HG03196 (cell line): ENCODE measurements around the gene CENPF.

ENCODE experiments used
- ATAC-seq: cut with Tn5 transposase; IDR thresholded peaks from one replicate; pipeline ENCODE4 v1.9.1; 2021; ENCODE audit not compliant: unreplicated experiment

The CENPF gene

DNA sequence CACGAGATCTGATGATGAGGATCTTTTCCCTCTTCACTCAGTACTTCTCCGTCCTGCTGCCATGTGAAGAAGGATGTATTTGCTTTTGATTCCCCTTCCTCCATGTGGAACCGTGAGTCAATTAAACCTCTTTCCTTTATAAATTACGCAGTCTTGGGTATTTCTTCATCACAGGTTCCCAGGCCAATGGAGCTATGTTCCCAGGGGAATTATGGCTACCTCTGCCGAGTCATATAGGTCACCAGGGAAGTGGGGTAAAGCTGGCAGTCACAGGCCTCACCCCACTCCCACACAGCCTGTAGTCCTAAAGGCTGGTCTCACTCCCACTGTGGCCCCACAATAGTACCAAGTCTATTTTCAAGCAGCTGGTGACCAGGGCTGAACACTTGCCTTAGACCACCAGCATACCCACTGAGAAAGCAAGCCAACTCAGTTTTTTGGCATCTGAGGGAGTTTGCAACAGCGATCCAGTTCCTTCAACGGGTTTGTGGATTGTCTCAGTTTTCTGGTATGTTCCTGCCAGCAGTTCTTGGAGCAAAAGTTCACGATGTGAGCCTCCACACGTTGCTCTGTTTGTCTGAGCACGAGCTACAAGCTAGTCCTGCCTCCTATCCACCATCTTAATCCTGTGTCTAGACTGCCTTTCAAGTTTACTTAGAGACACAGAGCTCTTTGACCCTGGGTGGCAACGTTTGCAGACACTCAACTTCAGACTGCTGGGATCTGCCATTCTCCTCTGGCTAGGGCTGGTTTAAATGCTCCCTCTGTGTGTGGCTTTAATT, 104.5 kb downstream of the CENPF start:
- ATAC-seq, result no peak

DNA sequence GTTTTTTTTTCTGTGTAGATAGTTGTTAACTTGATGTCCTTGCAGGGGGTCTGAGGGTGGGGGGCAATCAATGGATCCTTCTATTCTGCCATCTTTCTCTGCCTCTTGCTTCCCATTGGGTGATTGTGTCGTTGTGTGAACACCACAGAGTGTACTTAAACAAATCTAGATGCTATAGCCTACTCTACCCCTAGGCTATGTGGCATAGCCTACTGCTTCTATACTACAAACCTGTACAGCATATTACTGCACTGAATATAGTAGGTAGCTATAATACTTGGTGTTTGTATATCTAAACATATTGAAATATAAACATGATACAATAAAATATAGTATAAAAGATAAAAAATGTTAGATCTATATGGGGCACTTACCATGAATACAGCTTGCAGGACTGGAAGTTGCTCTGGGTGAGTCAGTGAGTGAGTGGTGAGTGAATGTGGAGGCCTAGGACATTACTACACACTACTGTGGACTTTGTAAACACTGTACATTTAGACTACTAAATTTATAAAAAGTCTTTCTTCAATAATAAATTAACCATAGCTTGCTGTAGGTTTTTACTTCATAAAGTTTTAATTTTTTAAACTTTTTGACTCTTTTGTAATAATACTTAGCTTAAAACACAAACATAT, 105.4 kb downstream of the CENPF start:
- ATAC-seq, result no peak

DNA sequence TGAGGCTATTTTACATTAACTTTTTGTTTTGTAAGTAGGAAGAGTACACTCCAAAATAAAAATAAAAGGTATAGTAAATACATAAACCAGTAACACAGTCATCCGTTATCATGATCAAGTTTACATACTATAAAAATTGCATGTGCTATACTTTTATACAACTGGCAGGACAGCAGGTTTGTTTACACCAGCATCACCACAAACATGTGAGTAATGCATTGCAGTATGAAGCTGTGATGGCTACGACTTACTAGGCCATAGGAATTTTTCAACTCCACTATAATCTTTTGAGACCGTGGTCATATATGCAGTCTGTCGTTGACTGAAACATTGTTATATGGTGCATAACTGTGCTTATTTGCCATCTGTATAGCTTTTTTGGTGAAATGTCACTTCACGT, 106.2 kb downstream of the CENPF start:
- no peak for ATAC-seq

DNA sequence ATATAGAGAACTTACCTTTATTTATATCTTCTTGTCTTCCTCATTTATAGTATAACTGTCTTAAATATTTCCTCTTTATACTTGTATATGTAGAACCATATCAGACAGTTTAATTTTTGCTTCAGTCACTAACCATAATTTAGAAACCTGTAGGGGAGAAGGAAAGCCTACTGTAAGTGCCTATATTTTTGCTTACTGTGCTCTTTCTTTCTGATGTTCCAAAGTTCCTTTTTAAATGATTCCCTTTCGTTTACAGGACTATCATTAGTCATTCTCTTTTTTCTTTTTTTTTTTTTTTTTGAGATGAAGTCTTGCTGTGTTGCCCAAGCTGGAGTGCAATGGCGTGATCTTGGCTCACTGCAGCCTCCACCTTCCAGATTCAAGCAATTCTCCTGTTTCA, 109.7 kb downstream of the CENPF start:
- ATAC-seq, result no peak
